HTERT RPE-1 (cell line): ENCODE results near the gene PNMA8A.
"Not testable (repeated sequence)": the region's sequence is repeated elsewhere in the genome, so short reads cannot be mapped to it uniquely, and the experiment has no call there.

Experiments used
- in situ Hi-C: fragments of 300-500 bp; cut with MboI; formaldehyde crosslinking; loops from 4 replicates; pipeline ENCODE4 v1.14.3; 2020; ENCODE audit warnings: low sequenced_read_pairs

Gene PNMA8A

GRCh38 chr19:46469541-46470185 lies 1.7 kb downstream of the PNMA8A start:
- in situ Hi-C loops: no loop called here

GRCh38 chr19:46466536-46467196 lies 4.7 kb downstream of the PNMA8A start:
- in situ Hi-C loops: no loop called here

GRCh38 chr19:46463516-46463915 lies 7.8 kb downstream of the PNMA8A start:
- in situ Hi-C loops: no loop called here

GRCh38 chr19:46461537-46461936 lies 9.8 kb downstream of the PNMA8A start:
- in situ Hi-C loops: no loop called here

- in situ Hi-C loops: no loop called here
Observed at GRCh38 chr19:46460981-46461380, 10.4 kb downstream of the PNMA8A start.

GRCh38 chr19:46460055-46460454 lies 11.3 kb downstream of the PNMA8A start:
- in situ Hi-C loops: no loop called here

- in situ Hi-C loops: no loop called here
Observed at GRCh38 chr19:46456930-46457329, 14.4 kb downstream of the PNMA8A start.

GRCh38 chr19:46454244-46454643 lies 17.1 kb downstream of the PNMA8A start:
- in situ Hi-C loops: no loop called here

- in situ Hi-C loops: no loop called here
Observed at GRCh38 chr19:46453661-46454060, 17.7 kb downstream of the PNMA8A start.

GRCh38 chr19:46452186-46452585 lies 19.2 kb downstream of the PNMA8A start:
- in situ Hi-C loops: no loop called here

GRCh38 chr19:46451352-46451751 lies 20.0 kb downstream of the PNMA8A start:
- in situ Hi-C loops: no loop called here

GRCh38 chr19:46450737-46451136 lies 20.6 kb downstream of the PNMA8A start:
- in situ Hi-C loops: no loop called here

GRCh38 chr19:46449228-46449627 lies 22.1 kb downstream of the PNMA8A start:
- in situ Hi-C loops: no loop called here

GRCh38 chr19:46448601-46449000 lies 22.8 kb downstream of the PNMA8A start:
- in situ Hi-C loops: no loop called here

- in situ Hi-C loops: no loop called here
Observed at GRCh38 chr19:46447824-46448223, 23.5 kb downstream of the PNMA8A start.

GRCh38 chr19:46447006-46447405 lies 24.4 kb downstream of the PNMA8A start:
- in situ Hi-C loops: no loop called here

- in situ Hi-C loops: no loop called here
Observed at GRCh38 chr19:46446021-46446420, 25.3 kb downstream of the PNMA8A start.

GRCh38 chr19:46442808-46443450 lies 28.4 kb downstream of the PNMA8A start:
- in situ Hi-C loops: no loop called here

- in situ Hi-C loops: no loop called here
Observed at GRCh38 chr19:46441866-46442265, 29.5 kb downstream of the PNMA8A start.

GRCh38 chr19:46435689-46436088 lies 35.7 kb downstream of the PNMA8A start:
- in situ Hi-C loops: not testable (repeated sequence)

GRCh38 chr19:46435009-46435408 lies 36.4 kb downstream of the PNMA8A start:
- in situ Hi-C loops: no loop called here

GRCh38 chr19:46433470-46433869 lies 37.9 kb downstream of the PNMA8A start:
- in situ Hi-C loops: not testable (repeated sequence)
